HL-60 (cell line): ENCODE data around the gene OSBPL10.

Experiments
- CTCF ChIP-seq: IDR thresholded peaks from one replicate; pipeline ENCODE4 v1.5.1; 2011; ENCODE audit warnings: low read length, control low read depth, inconsistent platforms; ENCODE audit not compliant: insufficient read depth
- POLR2AphosphoS5 ChIP-seq: IDR thresholded peaks from 2 replicates; pipeline ENCODE4 v1.6.1; 2012; ENCODE audit warnings: low read depth
- SPI1 ChIP-seq: IDR thresholded peaks from 2 replicates; pipeline ENCODE4 v1.6.1; 2012; ENCODE audit warnings: low read depth, mild to moderate bottlenecking, borderline replicate concordance
- TF ChIP-seq, protein P1 (sequence below): IDR thresholded peaks from 2 replicates; pipeline ENCODE4 v1.6.1; 2012; ENCODE audit warnings: low read depth; ENCODE audit not compliant: insufficient replicate concordance

GRCh38 chr3:31670722-31671121 is 310.3 kb downstream of the OSBPL10 start:
- TF ChIP-seq POLR2AphosphoS5 (no peak), CTCF (no peak), SPI1 (no peak)
- TF ChIP-seq, protein P1, sequence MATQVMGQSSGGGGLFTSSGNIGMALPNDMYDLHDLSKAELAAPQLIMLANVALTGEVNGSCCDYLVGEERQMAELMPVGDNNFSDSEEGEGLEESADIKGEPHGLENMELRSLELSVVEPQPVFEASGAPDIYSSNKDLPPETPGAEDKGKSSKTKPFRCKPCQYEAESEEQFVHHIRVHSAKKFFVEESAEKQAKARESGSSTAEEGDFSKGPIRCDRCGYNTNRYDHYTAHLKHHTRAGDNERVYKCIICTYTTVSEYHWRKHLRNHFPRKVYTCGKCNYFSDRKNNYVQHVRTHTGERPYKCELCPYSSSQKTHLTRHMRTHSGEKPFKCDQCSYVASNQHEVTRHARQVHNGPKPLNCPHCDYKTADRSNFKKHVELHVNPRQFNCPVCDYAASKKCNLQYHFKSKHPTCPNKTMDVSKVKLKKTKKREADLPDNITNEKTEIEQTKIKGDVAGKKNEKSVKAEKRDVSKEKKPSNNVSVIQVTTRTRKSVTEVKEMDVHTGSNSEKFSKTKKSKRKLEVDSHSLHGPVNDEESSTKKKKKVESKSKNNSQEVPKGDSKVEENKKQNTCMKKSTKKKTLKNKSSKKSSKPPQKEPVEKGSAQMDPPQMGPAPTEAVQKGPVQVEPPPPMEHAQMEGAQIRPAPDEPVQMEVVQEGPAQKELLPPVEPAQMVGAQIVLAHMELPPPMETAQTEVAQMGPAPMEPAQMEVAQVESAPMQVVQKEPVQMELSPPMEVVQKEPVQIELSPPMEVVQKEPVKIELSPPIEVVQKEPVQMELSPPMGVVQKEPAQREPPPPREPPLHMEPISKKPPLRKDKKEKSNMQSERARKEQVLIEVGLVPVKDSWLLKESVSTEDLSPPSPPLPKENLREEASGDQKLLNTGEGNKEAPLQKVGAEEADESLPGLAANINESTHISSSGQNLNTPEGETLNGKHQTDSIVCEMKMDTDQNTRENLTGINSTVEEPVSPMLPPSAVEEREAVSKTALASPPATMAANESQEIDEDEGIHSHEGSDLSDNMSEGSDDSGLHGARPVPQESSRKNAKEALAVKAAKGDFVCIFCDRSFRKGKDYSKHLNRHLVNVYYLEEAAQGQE, result no peak
